H9 (cell line): ENCODE results near the gene MOV10. TPM values are rescaled to one million over a fixed set of nuclear protein-coding genes. Genes with fewer than 3 reads are reported as not detected.
A peak's percentile ranks its signal among the peaks of the same experiment; 100 is the strongest.

Experiments
- DNase-seq: peaks from one replicate; pipeline ENCODE4 v3.0.0-alpha.2; 2017
- H2AFZ ChIP-seq: one replicate; pipeline ENCODE4 v1.6.1; 2013; ENCODE audit warnings: mild to moderate bottlenecking, low read length, control low read depth, moderate library complexity
- H2AK5ac ChIP-seq: 2 replicates; pipeline ENCODE4 v1.6.1; 2013; ENCODE audit warnings: low read length, control low read depth, mixed read lengths; ENCODE audit not compliant: insufficient read length
- H2BK120ac ChIP-seq: one replicate; pipeline ENCODE4 v1.6.1; 2013; ENCODE audit warnings: low read depth, mild to moderate bottlenecking, low read length, control low read depth, inconsistent platforms; ENCODE audit not compliant: poor library complexity, severe bottlenecking
- H2BK12ac ChIP-seq: 2 replicates; pipeline ENCODE4 v1.6.1; 2013; ENCODE audit warnings: low read length, control low read depth, mixed read lengths, low read depth; ENCODE audit not compliant: insufficient read length
- H2BK15ac ChIP-seq: 2 replicates; pipeline ENCODE4 v1.6.1; 2013; ENCODE audit warnings: low read depth, low read length, control low read depth
- H2BK20ac ChIP-seq: one replicate; pipeline ENCODE4 v1.6.1; 2013; ENCODE audit warnings: low read depth, mild to moderate bottlenecking, low read length, control low read depth, inconsistent platforms; ENCODE audit not compliant: poor library complexity, severe bottlenecking
- H2BK5ac ChIP-seq: 2 replicates; pipeline ENCODE4 v1.6.1; 2013; ENCODE audit warnings: low read length, control low read depth, mixed read lengths; ENCODE audit not compliant: insufficient read length
- H3K14ac ChIP-seq: 2 replicates; pipeline ENCODE4 v1.6.1; 2013; ENCODE audit warnings: low read length, control low read depth; ENCODE audit not compliant: insufficient read depth
- H3K18ac ChIP-seq: 2 replicates; pipeline ENCODE4 v1.6.1; 2013; ENCODE audit warnings: low read depth, mild to moderate bottlenecking, mixed read lengths, low read length, control low read depth; ENCODE audit not compliant: insufficient read length
- H3K23ac ChIP-seq: 2 replicates; pipeline ENCODE4 v1.6.1; 2013; ENCODE audit warnings: low read length, control low read depth, mixed read lengths, low read depth; ENCODE audit not compliant: insufficient read length
- H3K23me2 ChIP-seq: 2 replicates; pipeline ENCODE4 v1.6.1; 2013; ENCODE audit warnings: low read depth, mild to moderate bottlenecking, mixed read lengths, low read length, control low read depth; ENCODE audit not compliant: insufficient read length, poor library complexity, severe bottlenecking
- H3K27ac ChIP-seq: 2 replicates; pipeline ENCODE4 v1.5.1; 2013; ENCODE audit warnings: low read length, control low read depth, mixed read lengths, low read depth; ENCODE audit not compliant: insufficient read length
- H3K27me3 ChIP-seq: 2 replicates; pipeline ENCODE4 v1.6.1; 2013; ENCODE audit warnings: low read length, control low read depth, inconsistent platforms; ENCODE audit not compliant: insufficient read depth
- H3K4ac ChIP-seq: 2 replicates; pipeline ENCODE4 v1.6.1; 2013; ENCODE audit warnings: low read depth, mild to moderate bottlenecking, control low read depth, inconsistent platforms, low read length, moderate library complexity
- H3K4me1 ChIP-seq: 2 replicates; pipeline ENCODE4 v1.6.1; 2013; ENCODE audit warnings: low read length, control low read depth, inconsistent platforms; ENCODE audit not compliant: insufficient read depth
- H3K4me2 ChIP-seq: 2 replicates; pipeline ENCODE4 v1.6.1; 2013; ENCODE audit warnings: low read length, control low read depth, mixed read lengths; ENCODE audit not compliant: insufficient read length, insufficient read depth
- H3K56ac ChIP-seq: 2 replicates; pipeline ENCODE4 v1.6.1; 2013; ENCODE audit warnings: low read depth, mild to moderate bottlenecking, mixed read lengths, low read length, control low read depth; ENCODE audit not compliant: insufficient read length
- H3K79me1 ChIP-seq: 2 replicates; pipeline ENCODE4 v1.6.1; 2013; ENCODE audit warnings: low read depth, mild to moderate bottlenecking, moderate library complexity, low read length, control low read depth, inconsistent platforms; ENCODE audit not compliant: insufficient read depth, poor library complexity, severe bottlenecking
- H3K79me2 ChIP-seq: 2 replicates; pipeline ENCODE4 v1.6.1; 2013; ENCODE audit warnings: low read length, control low read depth, inconsistent platforms; ENCODE audit not compliant: insufficient read depth
- H3K9ac ChIP-seq: 2 replicates; pipeline ENCODE4 v1.6.1; 2013; ENCODE audit warnings: low read length, control low read depth, mixed read lengths; ENCODE audit not compliant: insufficient read length; ENCODE audit errors: extremely low read depth
- H3K9me3 ChIP-seq: one replicate; pipeline ENCODE4 v1.6.1; 2013; ENCODE audit warnings: low read depth, low read length, inconsistent platforms; ENCODE audit not compliant: control insufficient read depth
- H3T11ph ChIP-seq: one replicate; pipeline ENCODE4 v1.6.1; 2013; ENCODE audit warnings: mild to moderate bottlenecking, low read length, control low read depth, inconsistent platforms
- H4K20me1 ChIP-seq: one replicate; pipeline ENCODE4 v1.6.1; 2013; ENCODE audit not compliant: control insufficient read depth, insufficient read length, insufficient read depth
- H4K5ac ChIP-seq: 2 replicates; pipeline ENCODE4 v1.6.1; 2013; ENCODE audit warnings: low read depth, mild to moderate bottlenecking, mixed read lengths, low read length, control low read depth; ENCODE audit not compliant: insufficient read length
- H4K8ac ChIP-seq: replicated peaks from 2 replicates; pipeline ENCODE4 v1.6.1; 2013; ENCODE audit warnings: low read length, control low read depth, mixed read lengths, low read depth; ENCODE audit not compliant: insufficient read length
- H4K91ac ChIP-seq: 2 replicates; pipeline ENCODE4 v1.6.1; 2013; ENCODE audit warnings: low read depth, mild to moderate bottlenecking, moderate library complexity, mixed read lengths, low read length, control low read depth; ENCODE audit not compliant: insufficient read length
- H3K27ac Mint-ChIP-seq, 3 experiments: 2 replicates in 2 of 3; 3 replicates in 1 of 3; pipeline ENCODE4 v1.8.0; 2020 to 2021; ENCODE audit warnings: mixed read lengths in 3 of 3, mild to moderate bottlenecking in 1 of 3, moderate library complexity in 1 of 3
- H3K27me3 Mint-ChIP-seq: 2 replicates; pipeline ENCODE4 v1.8.0; 2021; ENCODE audit warnings: low read depth, mild to moderate bottlenecking, moderate library complexity, mixed read lengths
- H3K36me3 Mint-ChIP-seq, 3 experiments: 2 replicates in 2 of 3; 3 replicates in 1 of 3; pipeline ENCODE4 v1.8.0; 2020 to 2021; ENCODE audit warnings: low read depth in 3 of 3, mixed read lengths in 3 of 3; ENCODE audit not compliant: insufficient read depth in 1 of 3
- H3K4me1 Mint-ChIP-seq, 2 experiments: 2 replicates each; pipeline ENCODE4 v1.8.0; 2020; ENCODE audit warnings: mixed read lengths in 2 of 2
- H3K4me3 Mint-ChIP-seq, 2 experiments: 2 replicates in 1 of 2; 3 replicates in 1 of 2; pipeline ENCODE4 v1.8.0; 2020 to 2021; ENCODE audit warnings: mild to moderate bottlenecking in 2 of 2, mixed read lengths in 2 of 2, moderate library complexity in 1 of 2
- H3K9me3 Mint-ChIP-seq, 2 experiments: 2 replicates in 1 of 2; 3 replicates in 1 of 2; pipeline ENCODE4 v1.8.0; 2020; ENCODE audit warnings: mild to moderate bottlenecking in 2 of 2, mixed read lengths in 2 of 2, moderate library complexity in 1 of 2
- WGBS: extraction: QIAGEN DNeasy Blood & Tissue Kit; methylation state at CpG from one replicate; pipeline ENCODE4 v1.1.7; 2013; ENCODE audit warnings: missing lambda C conversion rate, low lambda C conversion rate, mixed read lengths; ENCODE audit not compliant: insufficient read length; ENCODE audit errors: extremely low coverage; 5-methylcytosine and 5-hydroxymethylcytosine counted together
- total RNA-seq: library from RNA; stranded (reverse); gene quantifications from 2 replicates; pipeline ENCODE4 v1.2.1, GENCODE V29; 2021
- TF ChIP-seq, protein P1 (sequence below): fragments of 200-600 bp; sonication (generic); conservative IDR thresholded peaks from 3 replicates; pipeline ENCODE4 v1.8.0; 2021; ENCODE audit warnings: antibody characterized with exemption, mild to moderate bottlenecking

The MOV10 gene
- total RNA-seq, 1 experiment from 2014 or later, result 77.8 TPM

DNA sequence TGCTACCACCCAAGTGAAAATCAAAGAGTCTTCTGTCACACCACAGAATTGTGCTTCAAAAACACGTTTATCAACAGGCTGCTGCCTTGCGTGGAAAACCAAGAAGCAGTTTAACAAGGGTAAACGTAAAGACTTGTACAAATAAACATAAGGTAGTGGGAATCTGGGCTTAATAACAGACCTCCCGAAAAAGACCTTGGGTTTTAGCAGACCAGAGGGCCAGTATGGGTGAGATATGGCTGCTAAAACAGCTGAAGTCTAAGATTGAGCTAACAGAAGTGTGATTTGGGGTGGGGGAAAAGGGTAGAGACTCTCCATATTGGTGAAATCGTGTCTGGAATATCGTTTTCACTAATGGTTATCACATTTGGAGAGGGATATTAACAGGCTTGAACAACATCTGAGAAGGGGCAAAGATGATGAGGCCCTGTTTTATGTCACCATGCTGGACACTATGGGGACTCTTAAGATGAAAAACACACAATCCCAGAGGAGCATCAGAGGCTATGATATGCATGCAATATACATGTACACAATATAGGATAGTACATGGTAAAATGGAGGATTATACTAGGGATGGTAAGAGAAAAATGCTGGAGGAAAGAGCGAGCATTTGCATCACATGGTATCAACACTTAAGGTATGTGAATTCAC lies 1.4 kb downstream of the MOV10 start:
- Histone ChIP-seq H2BK12ac (no peak overlapping the region), H3K4me1 (peaks cover 6% of the 10 kb centered on the region), H2AFZ (peak overlapping the region; percentile 35), H4K5ac (no peak overlapping the region), H2BK120ac (no peak overlapping the region), H3K9ac (peak overlapping the region; percentile 79), H3K18ac (no peak overlapping the region), H2AK5ac (no peak overlapping the region), H3K27me3 (peaks cover 6% of the 10 kb centered on the region; the same call in 1 of the 2 replicates), H3K9me3 (no peaks in the 10 kb centered on the region), H3K23me2 (peaks cover 14% of the 10 kb centered on the region), H3K27ac (no peak overlapping the region), H2BK5ac (no peak overlapping the region), H3K4me2 (peak overlapping the region; percentile 86), H2BK20ac (no peak overlapping the region), H4K20me1 (no peaks in the 10 kb centered on the region), H3K79me2 (peaks cover 5% of the 10 kb centered on the region; the same call in 1 of the 2 replicates), H3K56ac (no peak overlapping the region), H3T11ph (no peak overlapping the region), H3K14ac (peak overlapping the region; percentile 95; the same call in 1 of the 2 replicates), H3K23ac (no peak overlapping the region), H2BK15ac (no peak overlapping the region), H4K8ac (no peak overlapping the region), H4K91ac (no peak overlapping the region), H3K4ac (no peak overlapping the region), H3K79me1 (no peaks in the 10 kb centered on the region)
- WGBS, result no CpG with 5 or more reads among the region's 7 CpGs
- H3K27ac Mint-ChIP-seq, result no peak overlapping the region
- DNase-seq, result no peak
- peak overlapping the region; percentile 77 to 86 for H3K4me3 Mint-ChIP-seq
- peaks cover 12% of the 10 kb centered on the region for H3K27me3 Mint-ChIP-seq
- no peaks in the 10 kb centered on the region for H3K9me3 Mint-ChIP-seq
- TF ChIP-seq, protein P1, sequence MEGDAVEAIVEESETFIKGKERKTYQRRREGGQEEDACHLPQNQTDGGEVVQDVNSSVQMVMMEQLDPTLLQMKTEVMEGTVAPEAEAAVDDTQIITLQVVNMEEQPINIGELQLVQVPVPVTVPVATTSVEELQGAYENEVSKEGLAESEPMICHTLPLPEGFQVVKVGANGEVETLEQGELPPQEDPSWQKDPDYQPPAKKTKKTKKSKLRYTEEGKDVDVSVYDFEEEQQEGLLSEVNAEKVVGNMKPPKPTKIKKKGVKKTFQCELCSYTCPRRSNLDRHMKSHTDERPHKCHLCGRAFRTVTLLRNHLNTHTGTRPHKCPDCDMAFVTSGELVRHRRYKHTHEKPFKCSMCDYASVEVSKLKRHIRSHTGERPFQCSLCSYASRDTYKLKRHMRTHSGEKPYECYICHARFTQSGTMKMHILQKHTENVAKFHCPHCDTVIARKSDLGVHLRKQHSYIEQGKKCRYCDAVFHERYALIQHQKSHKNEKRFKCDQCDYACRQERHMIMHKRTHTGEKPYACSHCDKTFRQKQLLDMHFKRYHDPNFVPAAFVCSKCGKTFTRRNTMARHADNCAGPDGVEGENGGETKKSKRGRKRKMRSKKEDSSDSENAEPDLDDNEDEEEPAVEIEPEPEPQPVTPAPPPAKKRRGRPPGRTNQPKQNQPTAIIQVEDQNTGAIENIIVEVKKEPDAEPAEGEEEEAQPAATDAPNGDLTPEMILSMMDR, result no peak
- H3K36me3 Mint-ChIP-seq, result peaks cover 3 to 20% (median 12%) of the 10 kb centered on the region in 3 experiments; a peak in 5 of 7 replicates
- peaks cover 43 to 48% of the 10 kb centered on the region in 2 experiments for H3K4me1 Mint-ChIP-seq
